NCI-H1436 treated with DMSO at 0.1 percent for 48 hours (cell line): ENCODE data around the gene GTPBP4.
A peak's percentile ranks its signal among the peaks of the same experiment; 100 is the strongest.
"Not testable (repeated sequence)": the region's sequence is repeated elsewhere in the genome, so short reads cannot be mapped to it uniquely, and the experiment has no call there.

ENCODE experiments used
- DNase-seq: peaks from one replicate; lab custom pipeline; 2025; lab: John Stamatoyannopoulos, UW

Gene GTPBP4

DNA sequence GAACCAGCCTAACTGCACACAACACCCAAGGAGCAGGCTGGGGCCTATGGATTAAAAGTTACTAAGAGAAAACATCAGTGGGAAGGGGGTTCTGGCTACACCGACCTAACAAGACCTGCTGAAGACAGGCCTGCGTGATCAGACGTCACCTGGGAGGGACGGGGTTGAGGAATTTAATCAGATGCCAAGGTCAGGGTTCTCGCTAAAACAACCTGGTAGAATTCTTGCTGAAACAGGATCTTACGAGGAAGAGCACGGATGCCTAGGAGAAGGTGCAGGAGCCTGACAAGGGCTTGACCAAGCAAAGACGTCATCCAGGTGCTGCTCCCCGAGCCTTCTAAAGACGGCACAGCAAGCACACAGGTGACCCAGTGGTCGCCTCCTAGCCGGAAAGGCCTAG, 35.9 kb downstream of the GTPBP4 start:
- no peak for DNase-seq

- no peak for DNase-seq
Measured at GRCh38 chr10:1025683-1026082, 37.4 kb downstream of the GTPBP4 start, which contains the start of gene IDI2. Gene IDI2 (minus strand): TSS chr10:1025859. CDS start chr10:1024723, 1,136 bp downstream.

GRCh38 chr10:1026578-1026977, 38.3 kb downstream of the GTPBP4 start:
- no peak for DNase-seq

GRCh38 chr10:1029838-1030237, 41.6 kb downstream of the GTPBP4 start:
- no peak for DNase-seq

GRCh38 chr10:1033601-1034000, 45.4 kb downstream of the GTPBP4 start:
- DNase-seq, result no peak

- no peak for DNase-seq
Measured at GRCh38 chr10:1034758-1035157, 46.5 kb downstream of the GTPBP4 start.

GRCh38 chr10:1035201-1035600, 47.0 kb downstream of the GTPBP4 start:
- DNase-seq, result no peak

- DNase-seq, result no peak
Measured at GRCh38 chr10:1036341-1036791, 48.1 kb downstream of the GTPBP4 start.

GRCh38 chr10:1037098-1037497, 48.9 kb downstream of the GTPBP4 start:
- DNase-seq, result no peak

- not testable (repeated sequence) for DNase-seq
Measured at GRCh38 chr10:1038769-1039168, 50.5 kb downstream of the GTPBP4 start.

- no peak for DNase-seq
Measured at GRCh38 chr10:1040133-1040532, 51.9 kb downstream of the GTPBP4 start.

GRCh38 chr10:1041514-1041913, 53.3 kb downstream of the GTPBP4 start:
- DNase-seq, result no peak

GRCh38 chr10:1043532-1043995, 55.3 kb downstream of the GTPBP4 start:
- DNase-seq, result no peak

- no peak for DNase-seq
Measured at GRCh38 chr10:1044146-1044545, 55.9 kb downstream of the GTPBP4 start.

- DNase-seq, result no peak
Measured at GRCh38 chr10:1044964-1045363, 56.7 kb downstream of the GTPBP4 start.

DNA sequence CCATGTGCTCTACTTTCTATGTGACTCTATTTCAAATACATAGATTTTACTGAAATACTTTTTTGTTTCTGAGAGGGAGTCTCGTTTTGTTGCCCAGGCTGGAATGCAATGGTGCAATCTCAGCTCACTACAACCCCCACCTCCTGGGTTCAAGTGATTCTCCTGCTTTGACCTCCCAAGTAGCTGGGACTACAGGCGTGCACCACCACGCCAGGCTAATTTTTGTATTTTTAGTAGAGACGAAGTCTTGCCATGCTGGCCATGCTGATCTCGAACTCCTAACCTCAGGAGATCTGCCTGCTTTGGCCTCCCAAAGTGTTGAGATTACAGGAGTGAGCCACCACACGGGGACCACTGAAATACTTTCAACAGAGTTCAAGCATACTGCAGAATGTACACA, 57.2 kb downstream of the GTPBP4 start:
- DNase-seq, result no peak

GRCh38 chr10:1047937-1048336, 59.7 kb downstream of the GTPBP4 start:
- DNase-seq, result no peak

DNA sequence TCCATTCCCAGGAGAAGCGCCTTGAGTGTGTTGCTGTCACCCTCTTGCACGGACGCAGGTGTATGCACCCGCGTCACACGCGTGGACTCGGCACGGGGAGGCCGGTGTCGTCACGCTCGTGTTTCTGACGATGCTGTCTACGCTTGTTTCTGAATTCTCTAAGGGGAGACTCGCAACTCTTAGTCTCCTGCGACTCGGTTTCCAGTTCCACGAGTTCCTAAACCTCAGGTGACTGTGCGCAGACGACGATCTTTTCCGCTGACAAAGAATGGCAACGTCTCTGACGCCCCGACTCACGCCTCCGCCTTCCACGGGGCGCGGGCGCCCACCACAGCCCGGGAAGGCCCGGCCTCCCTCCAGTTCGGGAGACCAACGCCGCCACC, 60.1 kb downstream of the GTPBP4 start:
- DNase-seq, result no peak

- peak; percentile 87 for DNase-seq
Measured at GRCh38 chr10:1048732-1049424, 60.6 kb downstream of the GTPBP4 start, which contains the start of gene IDI1. Gene IDI1 (minus strand): TSS chr10:1049119. CDS start chr10:1049003, 116 bp downstream.

GRCh38 chr10:1049425-1049958, 61.3 kb downstream of the GTPBP4 start:
- no peak for DNase-seq

DNA sequence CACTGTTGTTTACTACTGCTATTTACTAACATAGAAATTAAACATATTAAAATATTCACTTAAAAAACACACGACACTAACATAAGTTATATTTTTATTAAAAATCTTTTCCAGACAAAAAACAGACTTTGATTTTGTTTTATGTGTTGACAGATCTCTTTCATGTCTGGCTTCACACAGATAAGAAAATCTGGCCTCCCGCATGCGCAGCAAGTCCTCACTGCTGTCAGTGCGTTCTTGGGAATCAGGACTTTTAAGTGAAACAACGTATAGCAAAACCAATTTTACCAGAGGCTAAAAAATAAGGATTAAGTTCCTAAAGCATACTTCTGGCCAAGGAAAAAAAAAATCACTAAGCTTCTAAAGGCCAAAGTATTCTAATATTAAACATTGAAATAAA, 61.9 kb downstream of the GTPBP4 start:
- no peak for DNase-seq

GRCh38 chr10:1050554-1050953, 62.3 kb downstream of the GTPBP4 start:
- no peak for DNase-seq

GRCh38 chr10:1054684-1055083, 66.5 kb downstream of the GTPBP4 start:
- no peak for DNase-seq
